ENCODE measurements around the gene CCSAP.

The CCSAP gene

GRCh38 chr1:229326601-229327000 is 16.2 kb downstream of the CCSAP start:
- H3K36me3 Mint-ChIP-seq, result peaks cover 53% of the 10 kb centered on the region
- no peaks in the 10 kb centered on the region for H3K27me3 Mint-ChIP-seq
- H3K9me3 Mint-ChIP-seq, result no peaks in the 10 kb centered on the region
- CTCF ChIA-PET, result no interaction called here
- peak overlapping the region; percentile 91 for H3K27ac Mint-ChIP-seq
- no peak for DNase-seq
- peak overlapping the region; percentile 13 for H3K4me3 Mint-ChIP-seq
- peaks cover 29% of the 10 kb centered on the region for H3K4me1 Mint-ChIP-seq

GRCh38 chr1:229325853-229326487 is 16.9 kb downstream of the CCSAP start:
- Mint-ChIP-seq H3K4me1 (peaks cover 29% of the 10 kb centered on the region), H3K9me3 (no peaks in the 10 kb centered on the region), H3K36me3 (peaks cover 57% of the 10 kb centered on the region), H3K27ac (peak overlapping the region; percentile 91), H3K4me3 (peak overlapping the region; percentile 13), H3K27me3 (no peaks in the 10 kb centered on the region)
- no peak for DNase-seq
- CTCF ChIA-PET, result no interaction called here

- peaks cover 29% of the 10 kb centered on the region for H3K4me1 Mint-ChIP-seq
These were observed 17.4 kb downstream of the CCSAP start for GRCh38 chr1:229325401-229325800.

GRCh38 chr1:229323885-229324553 is 18.8 kb downstream of the CCSAP start:
- peaks cover 64% of the 10 kb centered on the region for H3K36me3 Mint-ChIP-seq
- no peaks in the 10 kb centered on the region for H3K9me3 Mint-ChIP-seq
- H3K27me3 Mint-ChIP-seq, result no peaks in the 10 kb centered on the region
- CTCF ChIA-PET, result no interaction called here
- no peak overlapping the region for H3K4me3 Mint-ChIP-seq
- H3K27ac Mint-ChIP-seq, result peak overlapping the region; percentile 7
- DNase-seq, result no peak
- peaks cover 29% of the 10 kb centered on the region for H3K4me1 Mint-ChIP-seq

More at GRCh38 chr1:229325401-229325800, 17.4 kb downstream of the CCSAP start:
- no peak for DNase-seq
- no peaks in the 10 kb centered on the region for H3K27me3 Mint-ChIP-seq
- peak overlapping the region; percentile 21 for H3K4me3 Mint-ChIP-seq
- H3K27ac Mint-ChIP-seq, result peak overlapping the region; percentile 91
- no peaks in the 10 kb centered on the region for H3K9me3 Mint-ChIP-seq
- H3K36me3 Mint-ChIP-seq, result peaks cover 57% of the 10 kb centered on the region
- CTCF ChIA-PET, result no interaction called here

GRCh38 chr1:229323201-229323600 is 19.6 kb downstream of the CCSAP start:
- Mint-ChIP-seq H3K27ac (no peak overlapping the region), H3K9me3 (no peaks in the 10 kb centered on the region), H3K4me3 (no peak overlapping the region), H3K27me3 (no peaks in the 10 kb centered on the region), H3K4me1 (peaks cover 29% of the 10 kb centered on the region), H3K36me3 (peaks cover 62% of the 10 kb centered on the region)
- CTCF ChIA-PET, result no interaction called here
- no peak for DNase-seq

DNA sequence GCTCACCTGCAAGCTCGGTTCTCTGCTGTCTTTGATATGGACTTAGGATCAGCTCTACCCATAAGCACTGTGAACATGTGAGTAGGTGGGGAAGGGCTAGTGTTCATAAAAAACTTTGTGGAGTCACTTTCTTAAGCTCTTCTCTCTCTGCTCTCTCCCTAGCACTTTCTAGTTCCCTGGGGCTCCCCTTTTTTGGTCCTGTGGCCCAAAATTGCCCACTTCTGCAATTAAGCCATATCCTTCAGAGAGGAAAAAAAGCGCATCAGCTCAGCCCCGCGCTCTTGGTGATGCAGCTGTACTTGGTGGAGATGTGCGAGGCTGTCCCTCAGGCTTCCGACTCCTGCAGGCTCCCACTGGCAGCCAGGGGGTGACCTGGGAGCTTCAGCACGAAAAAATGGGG is 23.4 kb downstream of the CCSAP start:
- CTCF ChIA-PET, result interaction anchor here (0.8 kb wide), 1 partner anchor 41 kb away, joined by 4 read pairs; no protein-coding TSS in a partner anchor
- Mint-ChIP-seq H3K36me3 (peaks cover 42% of the 10 kb centered on the region), H3K27ac (no peak overlapping the region), H3K4me1 (peaks cover 2% of the 10 kb centered on the region), H3K9me3 (no peaks in the 10 kb centered on the region), H3K27me3 (no peaks in the 10 kb centered on the region), H3K4me3 (no peak overlapping the region)
- no peak for DNase-seq

DNA sequence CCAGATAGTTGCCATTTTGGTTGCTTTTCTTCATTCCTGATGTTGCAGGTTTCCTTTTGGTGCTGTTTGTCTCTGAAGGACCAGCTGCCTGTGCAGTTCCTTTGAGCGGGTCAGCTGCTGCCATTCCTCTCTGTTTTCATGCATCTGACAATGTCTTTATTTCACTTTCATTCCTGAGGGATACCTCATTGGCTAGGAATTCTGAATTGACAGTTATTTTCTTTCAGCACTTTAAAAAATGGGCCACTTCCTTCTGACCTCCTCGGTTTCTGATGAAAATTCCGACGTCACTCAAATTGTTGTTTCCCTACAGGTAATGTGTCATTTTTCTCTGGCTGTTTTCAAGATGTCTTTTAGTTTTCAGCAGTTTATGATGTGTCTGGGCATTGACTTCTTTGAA is 24.8 kb downstream of the CCSAP start:
- Mint-ChIP-seq H3K27me3 (no peaks in the 10 kb centered on the region), H3K27ac (no peak overlapping the region), H3K4me1 (no peaks in the 10 kb centered on the region), H3K4me3 (no peak overlapping the region), H3K9me3 (no peaks in the 10 kb centered on the region), H3K36me3 (peaks cover 37% of the 10 kb centered on the region)
- CTCF ChIA-PET, result no interaction called here
- no peak for DNase-seq

DNA sequence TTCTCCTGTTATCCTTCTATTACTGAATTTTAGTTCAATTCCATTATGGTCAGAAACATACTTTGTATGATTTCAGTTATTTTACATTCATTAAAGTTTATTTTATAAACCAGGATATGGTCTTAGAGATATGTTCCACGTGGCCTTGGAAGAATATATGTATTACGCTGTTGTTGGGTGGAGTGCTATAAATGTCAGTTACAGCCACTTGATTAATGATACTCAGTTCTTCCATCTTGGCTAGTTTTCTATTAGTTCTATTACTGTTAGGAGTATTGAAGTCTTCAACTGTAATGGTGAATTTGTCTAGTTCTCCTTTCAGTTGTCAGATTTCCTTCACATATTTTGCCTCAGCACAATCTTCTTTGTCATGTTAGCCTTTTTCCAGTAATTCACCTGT is 26.7 kb downstream of the CCSAP start:
- Mint-ChIP-seq H3K4me1 (no peaks in the 10 kb centered on the region), H3K9me3 (no peaks in the 10 kb centered on the region), H3K36me3 (peaks cover 30% of the 10 kb centered on the region), H3K27me3 (no peaks in the 10 kb centered on the region), H3K27ac (no peak overlapping the region), H3K4me3 (no peak overlapping the region)
- CTCF ChIA-PET, result no interaction called here
- no peak for DNase-seq

GRCh38 chr1:229310833-229311232 is 32.0 kb downstream of the CCSAP start:
- no peak for DNase-seq
- Mint-ChIP-seq H3K27me3 (no peaks in the 10 kb centered on the region), H3K9me3 (no peaks in the 10 kb centered on the region), H3K4me3 (no peak overlapping the region), H3K36me3 (peaks cover 18% of the 10 kb centered on the region), H3K4me1 (no peaks in the 10 kb centered on the region), H3K27ac (no peak overlapping the region)
- CTCF ChIA-PET, result no interaction called here

DNA sequence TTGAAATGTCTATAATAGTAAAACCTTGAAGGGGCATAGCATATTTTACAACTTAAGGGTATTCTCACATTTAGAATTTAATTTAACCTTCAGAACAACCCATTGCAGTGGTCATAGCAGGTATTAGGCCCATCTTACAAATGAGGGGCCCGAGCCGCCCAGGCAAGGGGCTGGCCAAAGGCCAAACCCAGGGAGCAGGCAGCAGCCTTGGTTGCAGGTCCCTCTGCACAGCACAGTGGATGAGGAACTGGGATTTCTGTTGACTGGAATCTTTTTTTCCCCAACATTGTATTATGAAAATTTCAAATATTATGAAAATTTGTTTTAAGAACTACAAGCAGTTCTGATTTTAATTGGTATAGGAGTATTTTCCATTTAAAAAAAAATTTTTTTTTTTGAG is 33.2 kb downstream of the CCSAP start:
- CTCF ChIA-PET, result no interaction called here
- H3K9me3 Mint-ChIP-seq, result no peaks in the 10 kb centered on the region

DNA sequence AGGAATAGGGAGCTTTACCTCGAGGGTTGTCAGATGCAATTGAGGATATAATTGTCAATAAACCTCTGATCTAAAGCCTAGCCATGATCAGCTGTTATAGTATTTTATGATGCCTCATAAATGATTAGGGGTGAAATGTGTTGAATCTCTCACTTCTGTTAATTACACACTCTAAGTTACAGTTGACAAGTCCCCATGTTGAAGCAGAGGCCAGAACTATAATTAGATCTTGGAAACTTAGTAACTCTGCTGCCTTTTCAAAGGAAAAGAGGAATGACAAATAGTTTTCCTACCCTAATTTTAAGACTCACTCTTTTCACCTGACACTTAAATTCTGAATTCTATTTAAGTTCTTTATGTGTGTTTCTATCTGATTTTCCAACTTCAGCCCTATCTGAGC is 33.8 kb downstream of the CCSAP start:
- Mint-ChIP-seq H3K4me3 (no peak overlapping the region), H3K27me3 (no peaks in the 10 kb centered on the region), H3K27ac (no peak overlapping the region), H3K4me1 (peaks cover 11% of the 10 kb centered on the region), H3K36me3 (peaks cover 29% of the 10 kb centered on the region), H3K9me3 (no peaks in the 10 kb centered on the region)
- CTCF ChIA-PET, result no interaction called here
- no peak for DNase-seq

More for the DNA sequence above, 33.2 kb downstream of the CCSAP start:
- Mint-ChIP-seq H3K27ac (no peak overlapping the region), H3K36me3 (peaks cover 23% of the 10 kb centered on the region), H3K4me1 (peaks cover 7% of the 10 kb centered on the region), H3K4me3 (no peak overlapping the region), H3K27me3 (no peaks in the 10 kb centered on the region)
- no peak for DNase-seq

GRCh38 chr1:229305392-229305791 is 37.5 kb downstream of the CCSAP start:
- peaks cover 19% of the 10 kb centered on the region for H3K4me1 Mint-ChIP-seq
- CTCF ChIA-PET, result no interaction called here
- no peaks in the 10 kb centered on the region for H3K9me3 Mint-ChIP-seq
- H3K27me3 Mint-ChIP-seq, result no peaks in the 10 kb centered on the region
- no peak overlapping the region for H3K27ac Mint-ChIP-seq
- H3K4me3 Mint-ChIP-seq, result no peak overlapping the region
- H3K36me3 Mint-ChIP-seq, result peaks cover 38% of the 10 kb centered on the region
- DNase-seq, result no peak

- Mint-ChIP-seq H3K27ac (no peak overlapping the region), H3K36me3 (peaks cover 51% of the 10 kb centered on the region), H3K27me3 (no peaks in the 10 kb centered on the region), H3K4me1 (peaks cover 19% of the 10 kb centered on the region), H3K9me3 (no peaks in the 10 kb centered on the region), H3K4me3 (no peak overlapping the region)
- CTCF ChIA-PET, result no interaction called here
- no peak for DNase-seq
These were observed 39.0 kb downstream of the CCSAP start for GRCh38 chr1:229303855-229304254.

- peaks cover 19% of the 10 kb centered on the region for H3K4me1 Mint-ChIP-seq
- H3K36me3 Mint-ChIP-seq, result peaks cover 48% of the 10 kb centered on the region
- H3K27me3 Mint-ChIP-seq, result no peaks in the 10 kb centered on the region
- no peak for DNase-seq
- CTCF ChIA-PET, result interaction anchor here (0.6 kb wide), 1 partner anchor 425 kb away, joined by 3 read pairs; no protein-coding TSS in a partner anchor
- peak overlapping the region; percentile 12 for H3K27ac Mint-ChIP-seq
- H3K4me3 Mint-ChIP-seq, result no peak overlapping the region
- H3K9me3 Mint-ChIP-seq, result no peaks in the 10 kb centered on the region
These were observed 40.1 kb downstream of the CCSAP start for GRCh38 chr1:229302740-229303139.

DNA sequence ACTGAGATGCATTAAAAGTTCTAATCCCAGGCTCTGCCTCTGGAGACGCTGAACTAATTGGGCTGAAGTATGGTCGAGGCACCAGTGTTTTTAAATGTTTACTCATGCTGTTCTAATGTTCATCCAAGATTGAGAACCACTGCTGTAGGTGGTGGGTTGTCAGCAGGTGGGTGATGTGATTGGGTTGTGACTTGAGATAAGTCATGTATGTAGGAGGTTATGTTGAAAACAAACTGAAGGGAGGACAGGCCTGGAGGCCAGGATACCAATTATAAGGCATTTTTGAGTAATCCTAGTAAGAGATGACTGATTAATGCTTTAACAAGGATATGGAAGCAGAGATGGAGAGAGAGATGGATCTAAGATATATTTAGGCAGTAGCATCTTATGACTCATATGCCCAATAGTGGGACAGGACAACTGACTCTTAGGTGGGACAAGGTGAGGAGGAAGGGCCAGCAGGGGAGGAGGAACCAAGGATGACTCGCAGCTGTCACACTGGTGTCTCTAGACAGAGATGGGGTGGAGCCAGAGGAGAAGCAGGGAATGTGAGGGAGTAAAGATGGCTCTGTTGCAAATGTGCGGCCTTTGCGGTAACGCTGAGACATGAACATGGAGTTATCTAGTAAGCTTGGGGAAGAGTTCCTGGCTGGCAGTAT is 42.6 kb downstream of the CCSAP start:
- CTCF ChIA-PET, result no interaction called here
- Mint-ChIP-seq H3K27ac (peak overlapping the region; percentile 11), H3K27me3 (no peaks in the 10 kb centered on the region), H3K4me1 (peaks cover 14% of the 10 kb centered on the region), H3K36me3 (peaks cover 43% of the 10 kb centered on the region), H3K4me3 (no peak overlapping the region), H3K9me3 (no peaks in the 10 kb centered on the region)
- no peak for DNase-seq

Data from activated naive CD4-positive, alpha-beta T cell treated with anti-CD3 and anti-CD28 coated beads, Interleukin-2, amount 10 ng/mL, durations not matched to agents 7 days and 5 days (primary cell).